GM21737 (cell line): ENCODE measurements around the gene GAPDH.
A peak's percentile ranks its signal among the peaks of the same experiment; 100 is the strongest.
"Not testable (repeated sequence)": the region's sequence is repeated elsewhere in the genome, so short reads cannot be mapped to it uniquely, and the experiment has no call there.

Experiments
- ATAC-seq: cut with Tn5 transposase; IDR thresholded peaks from one replicate; pipeline ENCODE4 v1.9.1; 2021; ENCODE audit warnings: mild to moderate bottlenecking, moderate library complexity; ENCODE audit not compliant: unreplicated experiment

GAPDH gene

GRCh38 chr12:6528539-6529235 lies 5.6 kb upstream of the GAPDH start:
- no peak for ATAC-seq

GRCh38 chr12:6529291-6529737 lies 5.0 kb upstream of the GAPDH start:
- ATAC-seq = no peak

DNA sequence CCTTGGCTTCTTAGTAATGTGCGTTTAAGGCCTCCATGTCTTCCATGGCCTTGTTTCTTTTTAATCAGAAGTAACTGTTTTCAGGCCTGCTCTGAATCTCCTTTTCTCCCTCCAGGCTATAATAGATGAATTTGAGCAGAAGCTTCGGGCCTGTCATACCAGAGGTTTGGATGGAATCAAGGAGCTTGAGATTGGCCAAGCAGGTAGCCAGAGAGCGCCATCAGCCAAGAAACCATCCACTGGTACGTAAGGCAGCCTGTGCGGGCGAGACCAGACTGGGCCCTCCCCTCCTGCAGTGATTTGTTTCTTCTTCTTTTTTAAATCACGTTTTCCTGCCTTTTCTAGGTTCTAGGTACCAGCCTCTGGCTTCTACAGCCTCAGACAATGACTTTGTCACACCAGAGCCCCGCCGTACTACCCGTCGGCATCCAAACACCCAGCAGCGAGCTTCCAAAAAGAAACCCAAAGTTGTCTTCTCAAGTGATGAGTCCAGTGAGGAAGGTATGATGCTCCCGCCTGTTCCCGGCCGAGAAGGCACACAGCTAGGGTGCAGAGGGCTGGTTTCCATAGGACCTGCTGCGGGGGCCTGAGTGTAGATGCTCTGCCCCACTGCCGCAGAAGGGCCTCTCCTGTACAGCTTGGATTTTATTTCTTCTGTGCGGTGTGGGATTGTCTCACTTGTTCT lies 3.6 kb upstream of the GAPDH start:
- ATAC-seq = no peak

GRCh38 chr12:6532051-6532926 lies 2.0 kb upstream of the GAPDH start:
- peak; percentile 25 for ATAC-seq

GRCh38 chr12:6532927-6533652 lies 1.2 kb upstream of the GAPDH start:
- ATAC-seq = peak; percentile 6

- peak; percentile 12 for ATAC-seq
Observed at GRCh38 chr12:6533653-6533922, 729 bp upstream of the GAPDH start.

DNA sequence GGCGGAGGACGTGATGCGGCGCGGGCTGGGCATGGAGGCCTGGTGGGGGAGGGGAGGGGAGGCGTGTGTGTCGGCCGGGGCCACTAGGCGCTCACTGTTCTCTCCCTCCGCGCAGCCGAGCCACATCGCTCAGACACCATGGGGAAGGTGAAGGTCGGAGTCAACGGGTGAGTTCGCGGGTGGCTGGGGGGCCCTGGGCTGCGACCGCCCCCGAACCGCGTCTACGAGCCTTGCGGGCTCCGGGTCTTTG lies 303 bp downstream of the GAPDH start:
- ATAC-seq = no peak

GRCh38 chr12:6534945-6535696 lies 804 bp downstream of the GAPDH start:
- ATAC-seq = no peak

GRCh38 chr12:6535697-6535946 lies 1.3 kb downstream of the GAPDH start:
- ATAC-seq = no peak

DNA sequence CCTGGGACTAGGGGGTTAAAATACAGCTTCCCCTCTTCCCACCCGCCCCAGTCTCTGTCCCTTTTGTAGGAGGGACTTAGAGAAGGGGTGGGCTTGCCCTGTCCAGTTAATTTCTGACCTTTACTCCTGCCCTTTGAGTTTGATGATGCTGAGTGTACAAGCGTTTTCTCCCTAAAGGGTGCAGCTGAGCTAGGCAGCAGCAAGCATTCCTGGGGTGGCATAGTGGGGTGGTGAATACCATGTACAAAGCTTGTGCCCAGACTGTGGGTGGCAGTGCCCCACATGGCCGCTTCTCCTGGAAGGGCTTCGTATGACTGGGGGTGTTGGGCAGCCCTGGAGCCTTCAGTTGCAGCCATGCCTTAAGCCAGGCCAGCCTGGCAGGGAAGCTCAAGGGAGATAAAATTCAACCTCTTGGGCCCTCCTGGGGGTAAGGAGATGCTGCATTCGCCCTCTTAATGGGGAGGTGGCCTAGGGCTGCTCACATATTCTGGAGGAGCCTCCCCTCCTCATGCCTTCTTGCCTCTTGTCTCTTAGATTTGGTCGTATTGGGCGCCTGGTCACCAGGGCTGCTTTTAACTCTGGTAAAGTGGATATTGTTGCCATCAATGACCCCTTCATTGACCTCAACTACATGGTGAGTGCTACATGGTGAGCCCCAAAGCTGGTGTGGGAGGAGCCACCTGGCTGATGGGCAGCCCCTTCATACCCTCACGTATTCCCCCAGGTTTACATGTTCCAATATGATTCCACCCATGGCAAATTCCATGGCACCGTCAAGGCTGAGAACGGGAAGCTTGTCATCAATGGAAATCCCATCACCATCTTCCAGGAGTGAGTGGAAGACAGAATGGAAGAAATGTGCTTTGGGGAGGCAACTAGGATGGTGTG lies 1.9 kb downstream of the GAPDH start:
- ATAC-seq = no peak

DNA sequence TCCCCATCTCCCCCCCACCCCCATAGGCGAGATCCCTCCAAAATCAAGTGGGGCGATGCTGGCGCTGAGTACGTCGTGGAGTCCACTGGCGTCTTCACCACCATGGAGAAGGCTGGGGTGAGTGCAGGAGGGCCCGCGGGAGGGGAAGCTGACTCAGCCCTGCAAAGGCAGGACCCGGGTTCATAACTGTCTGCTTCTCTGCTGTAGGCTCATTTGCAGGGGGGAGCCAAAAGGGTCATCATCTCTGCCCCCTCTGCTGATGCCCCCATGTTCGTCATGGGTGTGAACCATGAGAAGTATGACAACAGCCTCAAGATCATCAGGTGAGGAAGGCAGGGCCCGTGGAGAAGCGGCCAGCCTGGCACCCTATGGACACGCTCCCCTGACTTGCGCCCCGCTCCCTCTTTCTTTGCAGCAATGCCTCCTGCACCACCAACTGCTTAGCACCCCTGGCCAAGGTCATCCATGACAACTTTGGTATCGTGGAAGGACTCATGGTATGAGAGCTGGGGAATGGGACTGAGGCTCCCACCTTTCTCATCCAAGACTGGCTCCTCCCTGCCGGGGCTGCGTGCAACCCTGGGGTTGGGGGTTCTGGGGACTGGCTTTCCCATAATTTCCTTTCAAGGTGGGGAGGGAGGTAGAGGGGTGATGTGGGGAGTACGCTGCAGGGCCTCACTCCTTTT lies 2.7 kb downstream of the GAPDH start:
- no peak for ATAC-seq

GRCh38 chr12:6537580-6538419 lies 3.5 kb downstream of the GAPDH start:
- not testable (repeated sequence) for ATAC-seq

GRCh38 chr12:6538420-6539313 lies 4.3 kb downstream of the GAPDH start:
- ATAC-seq = no peak

DNA sequence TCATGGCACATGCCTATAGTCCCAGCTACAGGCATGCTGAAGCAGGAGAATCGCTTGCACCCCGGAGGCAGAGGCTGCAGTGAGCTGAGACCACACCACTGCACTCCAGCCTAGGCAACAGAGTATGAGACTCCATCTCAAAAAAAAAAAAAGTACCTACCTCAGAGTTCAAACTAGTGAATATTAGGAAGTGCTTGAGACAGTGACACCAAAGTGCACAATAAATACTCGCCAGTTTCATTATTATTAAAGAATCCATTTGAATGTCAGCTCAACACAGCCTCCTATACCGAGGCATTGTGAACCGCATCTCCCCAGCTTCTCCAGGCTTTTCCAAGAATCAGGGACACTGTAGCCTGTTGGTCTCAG lies 5.0 kb downstream of the GAPDH start:
- no peak for ATAC-seq

DNA sequence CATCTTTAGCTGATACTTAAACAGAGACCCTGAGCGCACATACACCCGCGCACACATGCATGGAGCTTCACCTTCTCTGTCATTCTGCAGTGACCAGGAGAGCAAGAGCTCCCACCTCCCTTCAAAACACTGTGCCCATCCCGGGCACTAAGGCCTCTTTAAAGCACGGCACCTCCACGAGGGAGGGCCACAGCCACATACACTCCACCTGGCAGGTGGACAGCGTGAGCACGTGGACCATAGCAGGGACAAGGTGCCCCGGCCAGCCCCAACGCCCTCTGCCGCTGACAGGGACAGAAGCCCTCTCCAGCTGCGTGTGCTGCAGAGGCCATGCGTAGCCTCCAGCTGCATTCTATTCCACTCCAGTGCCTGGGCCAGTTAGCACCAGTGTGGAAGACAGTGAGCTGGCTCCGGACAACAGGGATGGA lies 5.4 kb downstream of the GAPDH start:
- no peak for ATAC-seq

DNA sequence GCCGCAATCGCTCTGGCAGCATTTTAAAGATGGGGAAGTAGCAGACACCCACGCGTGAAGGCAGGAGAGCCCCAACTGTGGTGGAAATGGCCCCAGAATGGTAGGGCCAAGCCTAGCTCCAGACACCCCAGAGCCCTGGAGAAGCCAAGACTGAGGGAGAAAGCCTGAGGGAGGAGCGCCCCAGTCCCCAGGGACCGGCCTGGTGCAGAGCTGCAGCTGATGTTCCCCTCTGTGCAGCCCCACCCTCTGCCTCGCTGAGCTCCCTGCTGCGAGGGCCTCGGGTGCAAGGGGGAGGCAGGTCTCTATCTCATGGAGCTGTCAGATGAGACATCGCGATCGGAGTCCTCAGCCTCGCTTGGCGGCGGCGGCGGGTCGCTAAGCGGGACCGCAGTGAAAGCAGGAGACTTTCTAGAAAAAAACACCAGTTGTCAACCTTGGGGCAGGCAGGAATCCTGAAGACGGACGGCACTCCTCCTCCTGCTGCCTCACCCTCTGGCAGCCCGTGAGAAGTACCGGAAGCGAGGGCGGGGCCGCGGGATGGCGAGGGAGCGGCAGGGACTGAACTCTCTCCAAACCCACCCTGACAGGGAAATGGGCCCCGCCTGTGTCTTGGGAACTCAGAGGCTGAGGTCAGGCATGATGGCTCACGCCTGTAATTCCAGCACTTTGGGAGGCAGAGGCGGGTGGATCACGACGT lies 6.0 kb downstream of the GAPDH start:
- ATAC-seq = peak; percentile 25
